Endothelial cell of umbilical vein (primary cell): Measurements from ENCODE around the gene SLC4A4. TPM values are rescaled to one million over a fixed set of nuclear protein-coding genes. Genes with fewer than 3 reads are reported as not detected.

Source experiments
- BruUV-seq: library from RNA; stranded (reverse); fragments of 400-500 nt; replicated peaks from 2 replicates; lab custom pipeline; 2021; lab: Mats Ljungman, UMichigan
- CTCF ChIA-PET: fragments of 300-600, 350-600 bp; sonication (Branson Sonifier 250); formaldehyde crosslinking; loops from one replicate; lab custom pipeline; 2021; ENCODE audit warnings: antibody characterized with exemption, inconsistent platforms; lab: Charles Lee
- POLR2A ChIA-PET: fragments of 300-600, 350-600 bp; sonication (Branson Sonifier 250); formaldehyde crosslinking; loops from one replicate; lab custom pipeline; 2021; ENCODE audit warnings: antibody characterized with exemption, inconsistent platforms; lab: Charles Lee
- DNase-seq: peaks from one replicate; pipeline ENCODE4 v3.0.0-alpha.2; 2011; ENCODE audit warnings: low read depth, low spot score
- FAIRE-seq: peaks from 2 replicates; lab custom pipeline; 2011; peaks lifted over from hg19 to GRCh38; lab: Jason Lieb, UNC
- H2AFZ ChIP-seq: 2 replicates; pipeline ENCODE4 v1.6.0; 2012; ENCODE audit warnings: low read depth, low read length, control low read depth, inconsistent platforms
- H3K27ac ChIP-seq: 2 replicates; pipeline ENCODE4 v1.5.1; 2011; ENCODE audit warnings: low read depth, mild to moderate bottlenecking, control low read depth, low read length, moderate library complexity; ENCODE audit not compliant: insufficient read depth
- H3K27me3 ChIP-seq, 2 experiments: 2 replicates each; pipeline versions ENCODE4 v1.6.0 to v1.6.1; 2011; ENCODE audit warnings: low read length in 2 of 2, mixed read lengths in 1 of 2; ENCODE audit not compliant: control insufficient read depth in 2 of 2, insufficient read depth in 2 of 2
- H3K36me3 ChIP-seq, 2 experiments: 2 replicates in 1 of 2; 3 replicates in 1 of 2; pipeline ENCODE4 v1.5.1; 2011; ENCODE audit warnings: low read length in 2 of 2, mild to moderate bottlenecking in 1 of 2, moderate library complexity in 1 of 2; ENCODE audit not compliant: control insufficient read depth in 2 of 2, insufficient read depth in 2 of 2; ENCODE audit errors: extremely low read depth in 1 of 2
- H3K4me1 ChIP-seq: 3 replicates; pipeline ENCODE4 v1.5.1; 2011; ENCODE audit warnings: mild to moderate bottlenecking, low read length; ENCODE audit not compliant: control insufficient read depth, insufficient read depth; ENCODE audit errors: extremely low read depth
- H3K4me2 ChIP-seq: 2 replicates; pipeline ENCODE4 v1.6.1; 2011; ENCODE audit warnings: low read length, control low read depth, mixed read lengths; ENCODE audit not compliant: insufficient read depth
- H3K4me3 ChIP-seq, 3 experiments: fragments of 200-600 bp in 1 of 3; sonication (generic), shearing (Covaris generic) in 1 of 3; replicated peaks in 1 of 3; 2 replicates each; pipeline ENCODE4 v1.5.1; 2011 to 2016; ENCODE audit warnings: control low read depth in 3 of 3, low read length in 3 of 3, mild to moderate bottlenecking in 2 of 3, inconsistent platforms in 1 of 3, low read depth in 1 of 3, moderate library complexity in 1 of 3; ENCODE audit not compliant: insufficient read depth in 1 of 3
- H3K79me2 ChIP-seq: 2 replicates; pipeline ENCODE4 v1.6.0; 2012; ENCODE audit warnings: low read length, inconsistent platforms; ENCODE audit not compliant: control insufficient read depth, insufficient read depth
- H3K9ac ChIP-seq: replicated peaks from 2 replicates; pipeline ENCODE3; 2011; ENCODE audit warnings: low read length, control low read depth; ENCODE audit not compliant: insufficient read depth; ENCODE audit errors: extremely low read depth
- H3K9me1 ChIP-seq: replicated peaks from 3 replicates; pipeline ENCODE4 v1.6.0; 2011; ENCODE audit warnings: mild to moderate bottlenecking, low read length; ENCODE audit not compliant: control insufficient read depth, insufficient read depth; ENCODE audit errors: extremely low read depth
- H3K9me3 ChIP-seq: replicated peaks from 2 replicates; pipeline ENCODE4 v1.5.1; 2012; ENCODE audit warnings: low read length, inconsistent platforms; ENCODE audit not compliant: control insufficient read depth, insufficient read depth
- H4K20me1 ChIP-seq: replicated peaks from 2 replicates; pipeline ENCODE3; 2011; ENCODE audit warnings: mild to moderate bottlenecking, low read length; ENCODE audit not compliant: control insufficient read depth, insufficient read depth; ENCODE audit errors: extremely low read depth
- EZH2 ChIP-seq: IDR thresholded peaks from 2 replicates; pipeline ENCODE4 v1.6.1; 2012; ENCODE audit warnings: borderline replicate concordance, low read depth, mild to moderate bottlenecking, moderate library complexity, low read length, inconsistent platforms; ENCODE audit not compliant: severe bottlenecking
- FOS ChIP-seq: IDR thresholded peaks from 2 replicates; pipeline ENCODE4 v1.6.1; 2011; ENCODE audit warnings: mild to moderate bottlenecking, low read length, moderate library complexity, borderline replicate concordance; ENCODE audit not compliant: insufficient read depth
- GATA2 ChIP-seq: IDR thresholded peaks from 2 replicates; pipeline ENCODE4 v1.7.0; 2011; ENCODE audit warnings: low read depth, mild to moderate bottlenecking, moderate library complexity, mixed read lengths, low read length; ENCODE audit not compliant: insufficient read length, insufficient read depth
- JUN ChIP-seq: IDR thresholded peaks from 2 replicates; pipeline ENCODE4 v1.6.1; 2011; ENCODE audit warnings: borderline replicate concordance, low read depth; ENCODE audit not compliant: insufficient read length, insufficient read depth
- MAX ChIP-seq: IDR thresholded peaks from 2 replicates; pipeline ENCODE4 v1.6.1; 2011; ENCODE audit not compliant: insufficient read depth, insufficient read length
- MYC ChIP-seq: IDR thresholded peaks from one replicate; pipeline ENCODE4 v1.6.1; 2011; ENCODE audit warnings: mild to moderate bottlenecking, low read depth, low read length
- POLR2A ChIP-seq: IDR thresholded peaks from 2 replicates; pipeline ENCODE4 v1.6.1; 2012; ENCODE audit warnings: low read depth, mild to moderate bottlenecking, control low read depth, low read length
- POLR2AphosphoS5 ChIP-seq: IDR thresholded peaks from 2 replicates; pipeline ENCODE4 v1.6.1; 2012; ENCODE audit warnings: low read depth, mild to moderate bottlenecking, control low read depth, low read length, moderate library complexity; ENCODE audit not compliant: insufficient read depth
- dilution Hi-C: fragments of 300-500 bp; cut with MboI; formaldehyde crosslinking; loops from one replicate; pipeline ENCODE4 v1.15.0; 2019; ENCODE audit warnings: low sequenced_read_pairs; ENCODE audit not compliant: extremely low pct_ligation_motif_present
- intact Hi-C: fragments of 100-400 bp; cut with micrococcal nuclease; formaldehyde crosslinking; loops from one replicate; pipeline ENCODE4 v1.10.0; 2022
- polyA plus RNA-seq, 4 experiments: library from polyadenylated mRNA; depleted of rRNA in 3 of 4; stranded (reverse) in 3 of 4; unstranded in 1 of 4; fragments of >200 nt; gene quantifications; 2 replicates each; pipeline versions ENCODE4 v1.2.1 to v1.2.3, GENCODE V29; 2011 to 2012; ENCODE audit warnings: missing spikeins in 1 of 4
- total RNA-seq: library from RNA; stranded (reverse); gene quantifications from 2 replicates; pipeline ENCODE4 v1.2.3, GENCODE V29; 2021
- TF ChIP-seq, protein P1 (sequence below), 2 donors: IDR thresholded peaks; 1 replicate in 1 of 2; 2 replicates in 1 of 2; pipeline ENCODE4 v1.5.1; 2011; ENCODE audit warnings: low read length in 2 of 2, mild to moderate bottlenecking in 2 of 2, moderate library complexity in 2 of 2, control low read depth in 1 of 2, inconsistent platforms in 1 of 2, low read depth in 1 of 2; ENCODE audit not compliant: insufficient read depth in 1 of 2; ENCODE audit errors: extremely low read depth in 1 of 2

Gene SLC4A4
- total and polyA plus RNA-seq, 2 donors (not counting 3 experiments of a cell fraction or from before 2014, with no cell fraction given): not detected

DNA sequence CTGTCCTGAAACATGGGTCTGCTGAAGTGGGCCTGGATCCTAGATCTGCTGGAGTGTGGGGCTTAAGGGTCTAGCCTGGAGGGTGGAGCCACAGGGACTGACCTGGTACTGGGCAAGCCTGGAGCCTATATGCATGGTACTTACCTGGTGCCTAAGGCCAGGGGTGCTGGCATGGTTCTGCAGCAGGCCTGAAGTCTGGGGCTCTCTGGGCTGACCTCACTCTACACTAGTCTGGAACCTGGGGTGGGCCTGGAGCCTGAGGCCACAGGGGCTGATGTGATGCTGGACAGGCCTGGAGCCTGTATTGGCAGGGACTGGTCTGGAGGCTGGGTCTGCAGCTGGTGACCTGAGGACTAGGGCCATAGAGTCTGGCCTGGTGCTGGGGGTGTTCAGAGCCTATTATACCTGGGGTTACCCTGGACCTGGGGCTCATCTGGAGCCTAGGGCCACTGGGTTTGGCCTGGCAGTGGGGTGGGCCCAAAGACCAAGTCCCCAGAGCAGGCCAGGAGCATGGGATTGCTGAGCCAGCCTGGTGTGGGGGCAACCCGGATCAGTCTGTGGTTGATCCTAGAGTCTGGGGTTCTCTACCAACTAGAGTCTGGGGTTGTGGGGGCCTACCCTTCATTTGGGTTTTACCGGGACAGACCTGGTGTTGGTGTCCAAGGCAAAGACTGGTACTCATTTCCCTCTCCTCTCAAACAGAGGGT, 179.6 kb downstream of the SLC4A4 start:
- no TSS peak for BruUV-seq
- Histone ChIP-seq H3K4me2 (no peak overlapping the region), H3K4me3 (no peak overlapping the region), H3K9ac (no peak overlapping the region), H3K4me1 (no peaks in the 10 kb centered on the region), H3K9me1 (no peaks in the 10 kb centered on the region), H3K27ac (no peak overlapping the region), H3K79me2 (no peaks in the 10 kb centered on the region), H2AFZ (no peak overlapping the region), H4K20me1 (no peaks in the 10 kb centered on the region), H3K36me3 (no peaks in the 10 kb centered on the region), H3K27me3 (no peaks in the 10 kb centered on the region), H3K9me3 (no peaks in the 10 kb centered on the region)
- POLR2A ChIA-PET: no interaction called here
- dilution Hi-C loops: no loop called here
- CTCF ChIA-PET: no interaction called here
- FAIRE-seq (no peak), DNase-seq (no peak)
- TF ChIP-seq MAX (no peak), POLR2A (no peak), POLR2AphosphoS5 (no peak), GATA2 (no peak), EZH2 (no peak), FOS (no peak), MYC (no peak), JUN (no peak)
- TF ChIP-seq, protein P1, sequence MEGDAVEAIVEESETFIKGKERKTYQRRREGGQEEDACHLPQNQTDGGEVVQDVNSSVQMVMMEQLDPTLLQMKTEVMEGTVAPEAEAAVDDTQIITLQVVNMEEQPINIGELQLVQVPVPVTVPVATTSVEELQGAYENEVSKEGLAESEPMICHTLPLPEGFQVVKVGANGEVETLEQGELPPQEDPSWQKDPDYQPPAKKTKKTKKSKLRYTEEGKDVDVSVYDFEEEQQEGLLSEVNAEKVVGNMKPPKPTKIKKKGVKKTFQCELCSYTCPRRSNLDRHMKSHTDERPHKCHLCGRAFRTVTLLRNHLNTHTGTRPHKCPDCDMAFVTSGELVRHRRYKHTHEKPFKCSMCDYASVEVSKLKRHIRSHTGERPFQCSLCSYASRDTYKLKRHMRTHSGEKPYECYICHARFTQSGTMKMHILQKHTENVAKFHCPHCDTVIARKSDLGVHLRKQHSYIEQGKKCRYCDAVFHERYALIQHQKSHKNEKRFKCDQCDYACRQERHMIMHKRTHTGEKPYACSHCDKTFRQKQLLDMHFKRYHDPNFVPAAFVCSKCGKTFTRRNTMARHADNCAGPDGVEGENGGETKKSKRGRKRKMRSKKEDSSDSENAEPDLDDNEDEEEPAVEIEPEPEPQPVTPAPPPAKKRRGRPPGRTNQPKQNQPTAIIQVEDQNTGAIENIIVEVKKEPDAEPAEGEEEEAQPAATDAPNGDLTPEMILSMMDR (IDR thresholded peaks at IDR 0.05; ENCODE audit: extremely low read depth in 1 of 2, insufficient read depth in 1 of 2, low read depth in 1 of 2, low read length in 2 of 2): no peak
- intact Hi-C loops: no loop called here
